ENCODE results near the gene SYNGR1.

The SYNGR1 gene

GRCh38 chr22:39349967-39350726 is at the start of gene SYNGR1:
SYNGR1 (plus strand) TSS chr22:39349991; CDS start chr22:39350011, 20 bp downstream.
- DNase-seq (ENCODE audit: low read depth), result no peak

GRCh38 chr22:39300186-39300830 is 49.5 kb upstream of the SYNGR1 start:
- no peak for DNase-seq (ENCODE audit: low read depth)

GRCh38 chr22:39301108-39301507 is 48.7 kb upstream of the SYNGR1 start:
- DNase-seq (ENCODE audit: low read depth), result no peak

- no peak for DNase-seq (ENCODE audit: low read depth)
These were observed 47.9 kb upstream of the SYNGR1 start for GRCh38 chr22:39301926-39302325.

- DNase-seq (ENCODE audit: low read depth), result no peak
These were observed 47.3 kb upstream of the SYNGR1 start for GRCh38 chr22:39302431-39302960.

- DNase-seq (ENCODE audit: low read depth), result no peak
These were observed 46.4 kb upstream of the SYNGR1 start for GRCh38 chr22:39303358-39303757.

- DNase-seq (ENCODE audit: low read depth), result no peak
These were observed 45.7 kb upstream of the SYNGR1 start for GRCh38 chr22:39303892-39304671.

GRCh38 chr22:39306456-39307361 is 43.1 kb upstream of the SYNGR1 start:
- peak; percentile 44 for DNase-seq (ENCODE audit: low read depth)

GRCh38 chr22:39308614-39309363 is 41.0 kb upstream of the SYNGR1 start:
- DNase-seq (ENCODE audit: low read depth), result peak; percentile 96

GRCh38 chr22:39309364-39309861 is 40.4 kb upstream of the SYNGR1 start:
- DNase-seq (ENCODE audit: low read depth), result no peak

- peak; percentile 63 for DNase-seq (ENCODE audit: low read depth)
These were observed 39.7 kb upstream of the SYNGR1 start for GRCh38 chr22:39309881-39310714.

- no peak for DNase-seq (ENCODE audit: low read depth)
These were observed 38.0 kb upstream of the SYNGR1 start for GRCh38 chr22:39311592-39312400.

GRCh38 chr22:39312410-39312809 is 37.4 kb upstream of the SYNGR1 start:
- DNase-seq (ENCODE audit: low read depth), result no peak

GRCh38 chr22:39313258-39314001 is 36.4 kb upstream of the SYNGR1 start:
- no peak for DNase-seq (ENCODE audit: low read depth)

GRCh38 chr22:39314251-39314971 is 35.4 kb upstream of the SYNGR1 start:
- no peak for DNase-seq (ENCODE audit: low read depth)

- DNase-seq (ENCODE audit: low read depth), result no peak
These were observed 34.4 kb upstream of the SYNGR1 start for GRCh38 chr22:39315389-39315788.

- peak; percentile 95 for DNase-seq (ENCODE audit: low read depth)
These were observed 33.2 kb upstream of the SYNGR1 start for GRCh38 chr22:39316440-39317083.
